HepG2 (cell line): ENCODE data around the gene TRIM4. TPM values are rescaled to one million over a fixed set of nuclear protein-coding genes. Genes with fewer than 3 reads are reported as not detected.

ENCODE experiments used
- FOSL1 ChIP-seq: sonication (generic); formaldehyde crosslinking; IDR thresholded peaks from 2 replicates; pipeline ENCODE4 v1.9.0; 2021; ENCODE audit warnings: missing genetic modification reagents, borderline replicate concordance
- HDAC6 ChIP-seq: fragments of 200-600 bp; sonication (generic); IDR thresholded peaks from 2 replicates; pipeline ENCODE4 v1.7.0; 2017; ENCODE audit warnings: mild to moderate bottlenecking, antibody characterized with exemption, low read length, low read depth
- POLR2G ChIP-seq: fragments of 200-400 bp; formaldehyde crosslinking; IDR thresholded peaks from 2 replicates; pipeline ENCODE4 v1.6.1; 2018; ENCODE audit warnings: mild to moderate bottlenecking, low read depth, low read length, moderate library complexity
- ZFP37 ChIP-seq: sonication (generic); formaldehyde crosslinking; IDR thresholded peaks from 2 replicates; pipeline ENCODE4 v1.4.0; 2020; ENCODE audit warnings: missing genetic modification reagents, borderline replicate concordance
- ZNF142 ChIP-seq: sonication (generic); formaldehyde crosslinking; IDR thresholded peaks from 2 replicates; pipeline ENCODE4 v1.4.0; 2020; ENCODE audit warnings: missing genetic modification reagents
- ZNF256 ChIP-seq: sonication (generic); formaldehyde crosslinking; conservative IDR thresholded peaks from 2 replicates; pipeline ENCODE4 v1.4.0; 2020; ENCODE audit warnings: missing genetic modification reagents
- ZNF331 ChIP-seq: sonication (generic); formaldehyde crosslinking; IDR thresholded peaks from 2 replicates; pipeline ENCODE4 v1.4.0; 2020; ENCODE audit warnings: missing genetic modification reagents
- ZNF446 ChIP-seq: sonication (generic); formaldehyde crosslinking; IDR thresholded peaks from 2 replicates; pipeline ENCODE4 v1.5.0; 2020; ENCODE audit warnings: mild to moderate bottlenecking, missing genetic modification reagents
- ZSCAN12 ChIP-seq: sonication (generic); formaldehyde crosslinking; IDR thresholded peaks from 2 replicates; pipeline ENCODE4 v1.9.0; 2021; ENCODE audit warnings: mild to moderate bottlenecking, missing genetic modification reagents
- ZSCAN21 ChIP-seq: sonication (generic); formaldehyde crosslinking; IDR thresholded peaks from 2 replicates; pipeline ENCODE4 v1.8.0; 2022; ENCODE audit warnings: mild to moderate bottlenecking, missing genetic modification reagents, moderate library complexity, borderline replicate concordance
- polyA plus RNA-seq, 8 experiments: library from polyadenylated mRNA; depleted of rRNA in 3 of 8; stranded (reverse) in 7 of 8; unstranded in 1 of 8; fragments of >200 nt; fragmentation: Illumina TruSeq in 4 of 8; extraction: Trizol in 4 of 8; gene quantifications; 2 replicates each; pipeline versions ENCODE4 v1.2.1 to v1.2.3, GENCODE V29; 2011 to 2016; ENCODE audit warnings: low read depth in 4 of 8, missing spikeins in 1 of 8, mixed read lengths in 1 of 8; ENCODE audit not compliant: insufficient read depth in 1 of 8
- total RNA-seq, 5 experiments: library from RNA; depleted of rRNA; stranded (reverse); fragments of >200 nt; fragmentation: Illumina TruSeq; extraction: Trizol; gene quantifications; 2 replicates each; pipeline ENCODE4 v1.2.3, GENCODE V29; 2016; ENCODE audit warnings: low read depth in 1 of 5
- TF ChIP-seq, protein P1 (sequence below): sonication (generic); formaldehyde crosslinking; IDR thresholded peaks from 2 replicates; pipeline ENCODE4 v1.8.1; 2022; ENCODE audit warnings: low read depth, mild to moderate bottlenecking, missing genetic modification reagents
- TF ChIP-seq, protein P2 (sequence below): sonication (generic); formaldehyde crosslinking; IDR thresholded peaks from 2 replicates; pipeline ENCODE4 v1.5.1; 2020; ENCODE audit warnings: mild to moderate bottlenecking, moderate library complexity, missing genetic modification reagents
- TF ChIP-seq, protein P3 (sequence below): IDR thresholded peaks from 2 replicates; pipeline ENCODE4 v1.6.1; 2016; ENCODE audit warnings: missing compliant biosample characterization, missing genetic modification reagents, borderline replicate concordance

The TRIM4 gene
- total and polyA plus RNA-seq, 2 of the 13 experiments (the other 11 are each of a cell fraction or from before 2014, with no cell fraction given), result 17.6 to 21.7 TPM

GRCh38 chr7:99918959-99919813 lies at the start of gene TRIM4 (continued):
- 0 out of 2 replicates have a peak, but pooled peaks have one; percentile 49 for TF ChIP-seq ZFP37 (CRISPR knock-in tag)
- peak; percentile 79 for TF ChIP-seq ZNF446 (CRISPR knock-in tag)
- TF ChIP-seq, protein P1, sequence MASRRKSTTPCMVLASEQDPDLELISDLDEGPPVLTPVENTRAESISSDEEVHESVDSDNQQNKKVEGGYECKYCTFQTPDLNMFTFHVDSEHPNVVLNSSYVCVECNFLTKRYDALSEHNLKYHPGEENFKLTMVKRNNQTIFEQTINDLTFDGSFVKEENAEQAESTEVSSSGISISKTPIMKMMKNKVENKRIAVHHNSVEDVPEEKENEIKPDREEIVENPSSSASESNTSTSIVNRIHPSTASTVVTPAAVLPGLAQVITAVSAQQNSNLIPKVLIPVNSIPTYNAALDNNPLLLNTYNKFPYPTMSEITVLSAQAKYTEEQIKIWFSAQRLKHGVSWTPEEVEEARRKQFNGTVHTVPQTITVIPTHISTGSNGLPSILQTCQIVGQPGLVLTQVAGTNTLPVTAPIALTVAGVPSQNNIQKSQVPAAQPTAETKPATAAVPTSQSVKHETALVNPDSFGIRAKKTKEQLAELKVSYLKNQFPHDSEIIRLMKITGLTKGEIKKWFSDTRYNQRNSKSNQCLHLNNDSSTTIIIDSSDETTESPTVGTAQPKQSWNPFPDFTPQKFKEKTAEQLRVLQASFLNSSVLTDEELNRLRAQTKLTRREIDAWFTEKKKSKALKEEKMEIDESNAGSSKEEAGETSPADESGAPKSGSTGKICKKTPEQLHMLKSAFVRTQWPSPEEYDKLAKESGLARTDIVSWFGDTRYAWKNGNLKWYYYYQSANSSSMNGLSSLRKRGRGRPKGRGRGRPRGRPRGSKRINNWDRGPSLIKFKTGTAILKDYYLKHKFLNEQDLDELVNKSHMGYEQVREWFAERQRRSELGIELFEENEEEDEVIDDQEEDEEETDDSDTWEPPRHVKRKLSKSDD, result 0 out of 2 replicates have a peak, but pooled peaks have one; percentile 62
- TF ChIP-seq, protein P2, sequence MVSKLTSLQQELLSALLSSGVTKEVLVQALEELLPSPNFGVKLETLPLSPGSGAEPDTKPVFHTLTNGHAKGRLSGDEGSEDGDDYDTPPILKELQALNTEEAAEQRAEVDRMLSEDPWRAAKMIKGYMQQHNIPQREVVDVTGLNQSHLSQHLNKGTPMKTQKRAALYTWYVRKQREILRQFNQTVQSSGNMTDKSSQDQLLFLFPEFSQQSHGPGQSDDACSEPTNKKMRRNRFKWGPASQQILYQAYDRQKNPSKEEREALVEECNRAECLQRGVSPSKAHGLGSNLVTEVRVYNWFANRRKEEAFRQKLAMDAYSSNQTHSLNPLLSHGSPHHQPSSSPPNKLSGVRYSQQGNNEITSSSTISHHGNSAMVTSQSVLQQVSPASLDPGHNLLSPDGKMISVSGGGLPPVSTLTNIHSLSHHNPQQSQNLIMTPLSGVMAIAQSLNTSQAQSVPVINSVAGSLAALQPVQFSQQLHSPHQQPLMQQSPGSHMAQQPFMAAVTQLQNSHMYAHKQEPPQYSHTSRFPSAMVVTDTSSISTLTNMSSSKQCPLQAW (CRISPR knock-in tag), result peak; percentile 86; the same call in 1 of the 2 replicates
- peak; percentile 91 for TF ChIP-seq POLR2G
- TF ChIP-seq ZNF331, result no peak
- TF ChIP-seq, protein P3, sequence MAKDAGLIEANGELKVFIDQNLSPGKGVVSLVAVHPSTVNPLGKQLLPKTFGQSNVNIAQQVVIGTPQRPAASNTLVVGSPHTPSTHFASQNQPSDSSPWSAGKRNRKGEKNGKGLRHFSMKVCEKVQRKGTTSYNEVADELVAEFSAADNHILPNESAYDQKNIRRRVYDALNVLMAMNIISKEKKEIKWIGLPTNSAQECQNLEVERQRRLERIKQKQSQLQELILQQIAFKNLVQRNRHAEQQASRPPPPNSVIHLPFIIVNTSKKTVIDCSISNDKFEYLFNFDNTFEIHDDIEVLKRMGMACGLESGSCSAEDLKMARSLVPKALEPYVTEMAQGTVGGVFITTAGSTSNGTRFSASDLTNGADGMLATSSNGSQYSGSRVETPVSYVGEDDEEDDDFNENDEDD (CRISPR knock-in tag), result peak; percentile 58; the same call in 1 of the 2 replicates
- TF ChIP-seq ZNF256 (CRISPR knock-in tag), result no peak
- TF ChIP-seq ZSCAN12 (CRISPR knock-in tag), result no peak
- peak; percentile 69; the same call in 1 of the 2 replicates for TF ChIP-seq ZNF142
- TF ChIP-seq FOSL1, result no peak
- TF ChIP-seq ZSCAN21 (CRISPR knock-in tag), result peak; percentile 47; the same call in 1 of the 2 replicates
- TF ChIP-seq HDAC6, result no peak
